GM23338 (cell line): ENCODE data around the gene CCDC186. TPM values are rescaled to one million over a fixed set of nuclear protein-coding genes. Genes with fewer than 3 reads are reported as not detected.

Source experiments
- ATAC-seq: fragments of 200-7000 bp; cut with Tn5 transposase; 3 replicates; pipeline ENCODE4 v1.9.1; 2020
- DNase-seq: peaks from one replicate; pipeline ENCODE4 v3.0.0-alpha.2; 2015; ENCODE audit warnings: low spot score
- H2AFZ ChIP-seq: fragments of 200-600 bp; sonication (generic); 2 replicates; pipeline ENCODE4 v1.8.0; 2016; ENCODE audit warnings: antibody characterized with exemption, mild to moderate bottlenecking, moderate library complexity
- H3F3A ChIP-seq: fragments of 200-600 bp; sonication (generic); replicated peaks from 2 replicates; pipeline ENCODE4 v1.8.0; 2017; ENCODE audit warnings: antibody characterized with exemption, mixed run types, low read depth
- H3K27ac ChIP-seq: fragments of 200-600 bp; sonication (generic); 2 replicates; pipeline ENCODE4 v1.6.1; 2016; ENCODE audit warnings: low read depth
- H3K27me3 ChIP-seq: fragments of 200-600 bp; sonication (generic); 2 replicates; pipeline ENCODE4 v1.8.0; 2016; ENCODE audit warnings: mild to moderate bottlenecking, mixed run types, moderate library complexity; ENCODE audit not compliant: insufficient read depth
- H3K36me3 ChIP-seq: fragments of 200-600 bp; sonication (generic); 2 replicates; pipeline ENCODE4 v1.8.0; 2016; ENCODE audit warnings: mild to moderate bottlenecking; ENCODE audit not compliant: insufficient read depth
- H3K4me1 ChIP-seq: fragments of 200-600 bp; sonication (generic); 2 replicates; pipeline ENCODE4 v1.8.0; 2016; ENCODE audit warnings: mild to moderate bottlenecking, moderate library complexity; ENCODE audit not compliant: insufficient read depth
- H3K4me2 ChIP-seq: fragments of 200-600 bp; sonication (generic); 2 replicates; pipeline ENCODE4 v1.7.1; 2017; ENCODE audit warnings: mixed run types
- H3K4me3 ChIP-seq: fragments of 200-600 bp; sonication (generic); 2 replicates; pipeline ENCODE4 v1.6.1; 2016; ENCODE audit warnings: mixed run types
- H3K79me2 ChIP-seq: fragments of 200-600 bp; sonication (generic); replicated peaks from 2 replicates; pipeline ENCODE4 v1.8.0; 2017; ENCODE audit warnings: mild to moderate bottlenecking; ENCODE audit not compliant: insufficient read depth
- H3K9me2 ChIP-seq: fragments of 200-600 bp; sonication (generic); 2 replicates; pipeline ENCODE4 v1.8.0; 2017; ENCODE audit not compliant: insufficient read depth
- H4K20me1 ChIP-seq: fragments of 200-600 bp; sonication (generic); replicated peaks from 2 replicates; pipeline ENCODE4 v1.8.0; 2017; ENCODE audit warnings: mild to moderate bottlenecking; ENCODE audit not compliant: insufficient read depth
- H3K27ac Mint-ChIP-seq: 2 replicates; pipeline ENCODE4 v1.8.0; 2020; ENCODE audit warnings: inconsistent platforms, mild to moderate bottlenecking, moderate library complexity, mixed read lengths
- H3K27me3 Mint-ChIP-seq: 3 replicates; pipeline ENCODE4 v1.8.0; 2022; ENCODE audit warnings: low read depth, mild to moderate bottlenecking, moderate library complexity, mixed read lengths, inconsistent platforms; ENCODE audit not compliant: insufficient read depth, poor library complexity
- H3K36me3 Mint-ChIP-seq: 3 replicates; pipeline ENCODE4 v1.8.0; 2021; ENCODE audit warnings: low read depth, mild to moderate bottlenecking, inconsistent platforms, moderate library complexity, mixed read lengths
- H3K4me1 Mint-ChIP-seq: 3 replicates; pipeline ENCODE4 v1.8.0; 2020; ENCODE audit warnings: mild to moderate bottlenecking, inconsistent platforms, mixed read lengths
- H3K4me3 Mint-ChIP-seq: 3 replicates; pipeline ENCODE4 v1.8.0; 2021; ENCODE audit warnings: moderate library complexity, mild to moderate bottlenecking, inconsistent platforms, mixed read lengths
- H3K9me3 Mint-ChIP-seq: 3 replicates; pipeline ENCODE4 v1.8.0; 2020; ENCODE audit warnings: moderate library complexity, mild to moderate bottlenecking, inconsistent platforms, mixed read lengths
- CREB1 ChIP-seq: fragments of 250-450 bp; sonication (Bioruptor Pico); IDR thresholded peaks from 2 replicates; pipeline ENCODE4 v1.5.0; 2020; ENCODE audit warnings: low read depth, mild to moderate bottlenecking, moderate library complexity
- EZH2 ChIP-seq: fragments of 200-600 bp; sonication (generic); IDR thresholded peaks from one replicate; pipeline ENCODE4 v1.8.0; 2017; ENCODE audit warnings: antibody characterized with exemption, mild to moderate bottlenecking, low read depth; ENCODE audit not compliant: unreplicated experiment
- EZH2phosphoT487 ChIP-seq: fragments of 200-600 bp; sonication (generic); IDR thresholded peaks from one replicate; pipeline ENCODE4 v1.8.1; 2018; ENCODE audit warnings: antibody characterized with exemption; ENCODE audit not compliant: unreplicated experiment
- JUNB ChIP-seq: IDR thresholded peaks from one replicate; pipeline ENCODE4 v1.6.1; 2016; ENCODE audit warnings: antibody characterized with exemption; ENCODE audit not compliant: unreplicated experiment
- NANOG ChIP-seq: IDR thresholded peaks from 2 replicates; pipeline ENCODE4 v1.6.1; 2016; ENCODE audit warnings: antibody characterized with exemption, borderline replicate concordance
- POLR2AphosphoS5 ChIP-seq: IDR thresholded peaks from 2 replicates; pipeline ENCODE4 v1.6.1; 2016; ENCODE audit warnings: antibody characterized with exemption, low read depth
- STAT1 ChIP-seq: IDR thresholded peaks from one replicate; pipeline ENCODE4 v1.6.1; 2016; ENCODE audit warnings: antibody characterized with exemption; ENCODE audit not compliant: unreplicated experiment
- ZNF114 ChIP-seq: fragments of 250-450 bp; sonication (Bioruptor Pico); IDR thresholded peaks from 2 replicates; pipeline ENCODE4 v1.5.0; 2020; ENCODE audit warnings: mild to moderate bottlenecking, moderate library complexity
- ZNF331 ChIP-seq: fragments of 250-450 bp; sonication (Bioruptor Pico); IDR thresholded peaks from 2 replicates; pipeline ENCODE4 v1.5.0; 2020; ENCODE audit warnings: low read depth, mild to moderate bottlenecking, moderate library complexity
- long read RNA-seq: library from polyadenylated mRNA; unstranded; transcript quantifications from one replicate; pipeline ENCODE4 v2.0.0, GENCODE V29; 2020; ENCODE audit not compliant: unreplicated experiment
- polyA plus RNA-seq: library from polyadenylated mRNA; unstranded; fragments of >200 nt; fragmentation: Nextera tagmentation; extraction: Ambion mirVana; gene quantifications from 2 replicates; pipeline ENCODE4 v1.2.1, GENCODE V29; 2016
- total RNA-seq: library from RNA; depleted of rRNA; stranded (reverse); fragments of >200 nt; shearing (Covaris generic); gene quantifications from 2 replicates; pipeline ENCODE4 v1.2.3, GENCODE V29; 2014; rRNA removed
- TF ChIP-seq, protein P1 (sequence below): fragments of 250-450 bp; sonication (Bioruptor Pico); IDR thresholded peaks from 2 replicates; pipeline ENCODE4 v1.5.0; 2020; ENCODE audit warnings: mild to moderate bottlenecking, moderate library complexity
- TF ChIP-seq, protein P2 (sequence below): IDR thresholded peaks from one replicate; pipeline ENCODE4 v1.6.1; 2018; ENCODE audit warnings: antibody characterized with exemption; ENCODE audit not compliant: unreplicated experiment
- TF ChIP-seq, protein P3 (sequence below), 2 experiments: fragments of 200-600 bp in 1 of 2; sonication (generic) in 1 of 2; conservative IDR thresholded peaks; 2 replicates each; pipeline versions ENCODE4 v1.5.1 to v1.6.1; 2016 to 2017; ENCODE audit warnings: antibody characterized with exemption in 2 of 2, low read depth in 2 of 2, mild to moderate bottlenecking in 2 of 2, moderate library complexity in 1 of 2
- TF ChIP-seq, protein P4 (sequence below): IDR thresholded peaks from 2 replicates; pipeline ENCODE4 v1.6.1; 2016; ENCODE audit warnings: antibody characterized with exemption

CCDC186 gene
- total RNA-seq, result 23.5 and 24.2 TPM in 2 replicates
- polyA plus RNA-seq, result 32.6 and 50.7 TPM in 2 replicates
- long read RNA-seq, transcript CCDC186-202 (2 exons, 1,928 nt), result major isoform, 12 of 29 reads
- long read RNA-seq, transcript CCDC186-201 (3 exons, 2,035 nt), result minor isoform, 9 of 29 reads
- long read RNA-seq, partial matches to known transcripts, result 6 of 29 reads
- long read RNA-seq, other reads (novel, unspliced or antisense), result 2 of 29 reads

DNA sequence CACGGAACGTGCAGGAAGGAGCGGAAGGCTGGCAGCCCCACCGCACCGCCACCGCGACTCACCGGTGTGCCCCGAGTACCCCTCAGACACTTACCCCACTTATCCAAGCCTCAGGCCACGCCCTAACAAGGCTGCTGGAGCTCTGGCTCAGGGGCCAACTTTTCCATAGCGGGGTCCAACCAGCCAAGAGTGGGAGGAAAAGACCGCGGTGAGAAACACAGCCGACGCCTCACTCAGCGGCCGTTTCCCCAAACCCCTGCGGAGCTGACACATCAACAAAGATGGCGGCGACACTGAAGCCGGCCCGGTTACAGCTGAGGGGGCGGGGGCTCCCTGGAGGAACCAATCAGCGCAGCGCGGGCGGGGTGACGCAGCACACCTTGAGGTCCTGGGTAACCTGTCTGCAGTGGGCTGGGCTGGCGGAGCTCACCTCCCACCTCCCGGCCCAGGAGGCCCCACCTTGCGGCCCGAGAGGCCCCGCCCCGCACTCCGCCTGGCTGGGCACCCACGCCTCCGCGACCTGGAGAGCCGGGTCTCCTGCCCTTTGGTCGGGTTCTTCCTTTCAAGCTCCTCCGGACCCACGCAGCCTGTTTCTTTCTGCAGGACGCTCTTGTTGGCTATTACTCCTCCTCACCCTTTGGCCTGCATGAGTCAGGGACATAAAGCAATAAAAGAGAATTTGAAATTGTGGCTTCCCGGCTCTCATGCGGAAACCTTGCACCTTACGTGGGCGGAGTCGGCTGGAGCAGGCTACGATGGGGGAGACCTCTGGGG is at the start of gene CCDC186:
Gene CCDC186 (minus strand): TSS at position 283 of the 774 bp plus-strand sequence. CDS start 10,935 bp downstream, outside the sequence.
- TF ChIP-seq STAT1 (no peak), CREB1 (CRISPR knock-in tag) (peak; percentile 82), POLR2AphosphoS5 (peak; percentile 80), ZNF114 (CRISPR knock-in tag) (no peak), JUNB (no peak), ZNF331 (no peak), EZH2phosphoT487 (no peak), NANOG (no peak), EZH2 (peak; percentile 0)
- TF ChIP-seq, protein P1, sequence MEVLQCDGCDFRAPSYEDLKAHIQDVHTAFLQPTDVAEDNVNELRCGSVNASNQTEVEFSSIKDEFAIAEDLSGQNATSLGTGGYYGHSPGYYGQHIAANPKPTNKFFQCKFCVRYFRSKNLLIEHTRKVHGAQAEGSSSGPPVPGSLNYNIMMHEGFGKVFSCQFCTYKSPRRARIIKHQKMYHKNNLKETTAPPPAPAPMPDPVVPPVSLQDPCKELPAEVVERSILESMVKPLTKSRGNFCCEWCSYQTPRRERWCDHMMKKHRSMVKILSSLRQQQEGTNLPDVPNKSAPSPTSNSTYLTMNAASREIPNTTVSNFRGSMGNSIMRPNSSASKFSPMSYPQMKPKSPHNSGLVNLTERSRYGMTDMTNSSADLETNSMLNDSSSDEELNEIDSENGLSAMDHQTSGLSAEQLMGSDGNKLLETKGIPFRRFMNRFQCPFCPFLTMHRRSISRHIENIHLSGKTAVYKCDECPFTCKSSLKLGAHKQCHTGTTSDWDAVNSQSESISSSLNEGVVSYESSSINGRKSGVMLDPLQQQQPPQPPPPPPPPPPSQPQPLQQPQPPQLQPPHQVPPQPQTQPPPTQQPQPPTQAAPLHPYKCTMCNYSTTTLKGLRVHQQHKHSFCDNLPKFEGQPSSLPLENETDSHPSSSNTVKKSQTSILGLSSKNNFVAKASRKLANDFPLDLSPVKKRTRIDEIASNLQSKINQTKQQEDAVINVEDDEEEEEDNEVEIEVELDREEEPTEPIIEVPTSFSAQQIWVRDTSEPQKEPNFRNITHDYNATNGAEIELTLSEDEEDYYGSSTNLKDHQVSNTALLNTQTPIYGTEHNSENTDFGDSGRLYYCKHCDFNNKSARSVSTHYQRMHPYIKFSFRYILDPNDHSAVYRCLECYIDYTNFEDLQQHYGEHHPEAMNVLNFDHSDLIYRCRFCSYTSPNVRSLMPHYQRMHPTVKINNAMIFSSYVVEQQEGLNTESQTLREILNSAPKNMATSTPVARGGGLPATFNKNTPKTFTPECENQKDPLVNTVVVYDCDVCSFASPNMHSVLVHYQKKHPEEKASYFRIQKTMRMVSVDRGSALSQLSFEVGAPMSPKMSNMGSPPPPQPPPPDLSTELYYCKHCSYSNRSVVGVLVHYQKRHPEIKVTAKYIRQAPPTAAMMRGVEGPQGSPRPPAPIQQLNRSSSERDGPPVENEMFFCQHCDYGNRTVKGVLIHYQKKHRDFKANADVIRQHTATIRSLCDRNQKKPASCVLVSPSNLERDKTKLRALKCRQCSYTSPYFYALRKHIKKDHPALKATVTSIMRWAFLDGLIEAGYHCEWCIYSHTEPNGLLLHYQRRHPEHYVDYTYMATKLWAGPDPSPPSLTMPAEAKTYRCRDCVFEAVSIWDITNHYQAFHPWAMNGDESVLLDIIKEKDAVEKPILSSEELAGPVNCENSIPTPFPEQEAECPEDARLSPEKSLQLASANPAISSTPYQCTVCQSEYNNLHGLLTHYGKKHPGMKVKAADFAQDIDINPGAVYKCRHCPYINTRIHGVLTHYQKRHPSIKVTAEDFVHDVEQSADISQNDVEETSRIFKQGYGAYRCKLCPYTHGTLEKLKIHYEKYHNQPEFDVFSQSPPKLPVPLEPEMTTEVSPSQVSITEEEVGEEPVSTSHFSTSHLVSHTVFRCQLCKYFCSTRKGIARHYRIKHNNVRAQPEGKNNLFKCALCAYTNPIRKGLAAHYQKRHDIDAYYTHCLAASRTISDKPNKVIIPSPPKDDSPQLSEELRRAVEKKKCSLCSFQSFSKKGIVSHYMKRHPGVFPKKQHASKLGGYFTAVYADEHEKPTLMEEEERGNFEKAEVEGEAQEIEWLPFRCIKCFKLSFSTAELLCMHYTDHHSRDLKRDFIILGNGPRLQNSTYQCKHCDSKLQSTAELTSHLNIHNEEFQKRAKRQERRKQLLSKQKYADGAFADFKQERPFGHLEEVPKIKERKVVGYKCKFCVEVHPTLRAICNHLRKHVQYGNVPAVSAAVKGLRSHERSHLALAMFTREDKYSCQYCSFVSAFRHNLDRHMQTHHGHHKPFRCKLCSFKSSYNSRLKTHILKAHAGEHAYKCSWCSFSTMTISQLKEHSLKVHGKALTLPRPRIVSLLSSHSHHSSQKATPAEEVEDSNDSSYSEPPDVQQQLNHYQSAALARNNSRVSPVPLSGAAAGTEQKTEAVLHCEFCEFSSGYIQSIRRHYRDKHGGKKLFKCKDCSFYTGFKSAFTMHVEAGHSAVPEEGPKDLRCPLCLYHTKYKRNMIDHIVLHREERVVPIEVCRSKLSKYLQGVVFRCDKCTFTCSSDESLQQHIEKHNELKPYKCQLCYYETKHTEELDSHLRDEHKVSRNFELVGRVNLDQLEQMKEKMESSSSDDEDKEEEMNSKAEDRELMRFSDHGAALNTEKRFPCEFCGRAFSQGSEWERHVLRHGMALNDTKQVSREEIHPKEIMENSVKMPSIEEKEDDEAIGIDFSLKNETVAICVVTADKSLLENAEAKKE, result no peak
- TF ChIP-seq, protein P2, sequence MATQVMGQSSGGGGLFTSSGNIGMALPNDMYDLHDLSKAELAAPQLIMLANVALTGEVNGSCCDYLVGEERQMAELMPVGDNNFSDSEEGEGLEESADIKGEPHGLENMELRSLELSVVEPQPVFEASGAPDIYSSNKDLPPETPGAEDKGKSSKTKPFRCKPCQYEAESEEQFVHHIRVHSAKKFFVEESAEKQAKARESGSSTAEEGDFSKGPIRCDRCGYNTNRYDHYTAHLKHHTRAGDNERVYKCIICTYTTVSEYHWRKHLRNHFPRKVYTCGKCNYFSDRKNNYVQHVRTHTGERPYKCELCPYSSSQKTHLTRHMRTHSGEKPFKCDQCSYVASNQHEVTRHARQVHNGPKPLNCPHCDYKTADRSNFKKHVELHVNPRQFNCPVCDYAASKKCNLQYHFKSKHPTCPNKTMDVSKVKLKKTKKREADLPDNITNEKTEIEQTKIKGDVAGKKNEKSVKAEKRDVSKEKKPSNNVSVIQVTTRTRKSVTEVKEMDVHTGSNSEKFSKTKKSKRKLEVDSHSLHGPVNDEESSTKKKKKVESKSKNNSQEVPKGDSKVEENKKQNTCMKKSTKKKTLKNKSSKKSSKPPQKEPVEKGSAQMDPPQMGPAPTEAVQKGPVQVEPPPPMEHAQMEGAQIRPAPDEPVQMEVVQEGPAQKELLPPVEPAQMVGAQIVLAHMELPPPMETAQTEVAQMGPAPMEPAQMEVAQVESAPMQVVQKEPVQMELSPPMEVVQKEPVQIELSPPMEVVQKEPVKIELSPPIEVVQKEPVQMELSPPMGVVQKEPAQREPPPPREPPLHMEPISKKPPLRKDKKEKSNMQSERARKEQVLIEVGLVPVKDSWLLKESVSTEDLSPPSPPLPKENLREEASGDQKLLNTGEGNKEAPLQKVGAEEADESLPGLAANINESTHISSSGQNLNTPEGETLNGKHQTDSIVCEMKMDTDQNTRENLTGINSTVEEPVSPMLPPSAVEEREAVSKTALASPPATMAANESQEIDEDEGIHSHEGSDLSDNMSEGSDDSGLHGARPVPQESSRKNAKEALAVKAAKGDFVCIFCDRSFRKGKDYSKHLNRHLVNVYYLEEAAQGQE, result no peak
- TF ChIP-seq, protein P3, sequence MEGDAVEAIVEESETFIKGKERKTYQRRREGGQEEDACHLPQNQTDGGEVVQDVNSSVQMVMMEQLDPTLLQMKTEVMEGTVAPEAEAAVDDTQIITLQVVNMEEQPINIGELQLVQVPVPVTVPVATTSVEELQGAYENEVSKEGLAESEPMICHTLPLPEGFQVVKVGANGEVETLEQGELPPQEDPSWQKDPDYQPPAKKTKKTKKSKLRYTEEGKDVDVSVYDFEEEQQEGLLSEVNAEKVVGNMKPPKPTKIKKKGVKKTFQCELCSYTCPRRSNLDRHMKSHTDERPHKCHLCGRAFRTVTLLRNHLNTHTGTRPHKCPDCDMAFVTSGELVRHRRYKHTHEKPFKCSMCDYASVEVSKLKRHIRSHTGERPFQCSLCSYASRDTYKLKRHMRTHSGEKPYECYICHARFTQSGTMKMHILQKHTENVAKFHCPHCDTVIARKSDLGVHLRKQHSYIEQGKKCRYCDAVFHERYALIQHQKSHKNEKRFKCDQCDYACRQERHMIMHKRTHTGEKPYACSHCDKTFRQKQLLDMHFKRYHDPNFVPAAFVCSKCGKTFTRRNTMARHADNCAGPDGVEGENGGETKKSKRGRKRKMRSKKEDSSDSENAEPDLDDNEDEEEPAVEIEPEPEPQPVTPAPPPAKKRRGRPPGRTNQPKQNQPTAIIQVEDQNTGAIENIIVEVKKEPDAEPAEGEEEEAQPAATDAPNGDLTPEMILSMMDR (conservative IDR thresholded peaks at IDR 0.05; ENCODE audit: low read depth in 2 of 2), result no peak
- TF ChIP-seq, protein P4, sequence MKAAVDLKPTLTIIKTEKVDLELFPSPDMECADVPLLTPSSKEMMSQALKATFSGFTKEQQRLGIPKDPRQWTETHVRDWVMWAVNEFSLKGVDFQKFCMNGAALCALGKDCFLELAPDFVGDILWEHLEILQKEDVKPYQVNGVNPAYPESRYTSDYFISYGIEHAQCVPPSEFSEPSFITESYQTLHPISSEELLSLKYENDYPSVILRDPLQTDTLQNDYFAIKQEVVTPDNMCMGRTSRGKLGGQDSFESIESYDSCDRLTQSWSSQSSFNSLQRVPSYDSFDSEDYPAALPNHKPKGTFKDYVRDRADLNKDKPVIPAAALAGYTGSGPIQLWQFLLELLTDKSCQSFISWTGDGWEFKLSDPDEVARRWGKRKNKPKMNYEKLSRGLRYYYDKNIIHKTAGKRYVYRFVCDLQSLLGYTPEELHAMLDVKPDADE, result no peak

More for the DNA sequence above, at the start of gene CCDC186:
- Mint-ChIP-seq H3K9me3 (peaks cover 7% of the 10 kb centered on the region; the same call in 1 of the 3 replicates), H3K27ac (peak within 1 kb of the TSS; percentile 99), H3K36me3 (peaks cover 15% of the 10 kb centered on the region; the same call in 2 of the 3 replicates), H3K27me3 (peaks cover 4% of the 10 kb centered on the region), H3K4me3 (peak within 1 kb of the TSS; percentile 99), H3K4me1 (peaks cover 25% of the 10 kb centered on the region)
- peak within 1 kb of the TSS; percentile 96 for H3K27ac ChIP-seq
- H2AFZ ChIP-seq, result peak within 1 kb of the TSS; percentile 92
- peak within 1 kb of the TSS; percentile 91 for H3K4me2 ChIP-seq
- H3K9me2 ChIP-seq, result no peaks in the 10 kb centered on the region
- peak within 1 kb of the TSS; percentile 84 for H3K4me3 ChIP-seq
- 0 out of 2 replicates have a peak, but pooled peaks cover 3% of the 10 kb centered on the region for H4K20me1 ChIP-seq
- H3K79me2 ChIP-seq, result peaks cover 47% of the 10 kb centered on the region
- H3K27me3 ChIP-seq, result peaks cover 16% of the 10 kb centered on the region
- peak; percentile 98 for ATAC-seq
- peaks cover 10% of the 10 kb centered on the region for H3K4me1 ChIP-seq
- no peaks in the 10 kb centered on the region for H3F3A ChIP-seq
- peak; percentile 99 for DNase-seq
- H3K36me3 ChIP-seq, result no peaks in the 10 kb centered on the region
